D721Med (cell line): ENCODE data around the gene LCP2.

Experiments used
- DNase-seq: peaks from one replicate; pipeline ENCODE4 v3.0.0; 2011; ENCODE audit warnings: low spot score; ENCODE audit not compliant: insufficient read length
- FAIRE-seq: peaks from 2 replicates; lab custom pipeline; 2011; peaks lifted over from hg19 to GRCh38; lab: Jason Lieb, UNC
- CTCF ChIP-seq: IDR thresholded peaks from 2 replicates; pipeline ENCODE4 v1.5.1; 2012; ENCODE audit warnings: mild to moderate bottlenecking, control low read depth; ENCODE audit not compliant: insufficient read depth; ENCODE audit errors: missing control alignments

Gene LCP2

GRCh38 chr5:170317499-170317898 lies 19.9 kb upstream of the LCP2 start:
- DNase-seq = no peak
- no peak for TF ChIP-seq CTCF
- no peak for FAIRE-seq

GRCh38 chr5:170316937-170317336 lies 19.4 kb upstream of the LCP2 start:
- DNase-seq (no peak), FAIRE-seq (no peak)
- TF ChIP-seq CTCF = no peak

GRCh38 chr5:170315154-170315553 lies 17.6 kb upstream of the LCP2 start:
- DNase-seq (no peak), FAIRE-seq (no peak)
- TF ChIP-seq CTCF = no peak

GRCh38 chr5:170314541-170315095 lies 17.0 kb upstream of the LCP2 start:
- DNase-seq (no peak), FAIRE-seq (no peak)
- no peak for TF ChIP-seq CTCF

GRCh38 chr5:170313816-170314215 lies 16.2 kb upstream of the LCP2 start:
- no peak for FAIRE-seq
- TF ChIP-seq CTCF = no peak
- DNase-seq = no peak

GRCh38 chr5:170313344-170313743 lies 15.8 kb upstream of the LCP2 start:
- DNase-seq (no peak), FAIRE-seq (no peak)
- TF ChIP-seq CTCF = no peak

- FAIRE-seq (no peak), DNase-seq (no peak)
- no peak for TF ChIP-seq CTCF
These were observed 15.1 kb upstream of the LCP2 start for GRCh38 chr5:170312666-170313065.
